ENCODE data around the gene KIAA0232. TPM values are rescaled to one million over a fixed set of nuclear protein-coding genes. Genes with fewer than 3 reads are reported as not detected.
A peak's percentile ranks its signal among the peaks of the same experiment; 100 is the strongest.

Gene KIAA0232
- total and polyA plus RNA-seq, 9 of the 15 experiments (the other 6 are each of a cell fraction or from before 2014, with no cell fraction given) = 3.5 to 17.4 (median 13.0) TPM

DNA sequence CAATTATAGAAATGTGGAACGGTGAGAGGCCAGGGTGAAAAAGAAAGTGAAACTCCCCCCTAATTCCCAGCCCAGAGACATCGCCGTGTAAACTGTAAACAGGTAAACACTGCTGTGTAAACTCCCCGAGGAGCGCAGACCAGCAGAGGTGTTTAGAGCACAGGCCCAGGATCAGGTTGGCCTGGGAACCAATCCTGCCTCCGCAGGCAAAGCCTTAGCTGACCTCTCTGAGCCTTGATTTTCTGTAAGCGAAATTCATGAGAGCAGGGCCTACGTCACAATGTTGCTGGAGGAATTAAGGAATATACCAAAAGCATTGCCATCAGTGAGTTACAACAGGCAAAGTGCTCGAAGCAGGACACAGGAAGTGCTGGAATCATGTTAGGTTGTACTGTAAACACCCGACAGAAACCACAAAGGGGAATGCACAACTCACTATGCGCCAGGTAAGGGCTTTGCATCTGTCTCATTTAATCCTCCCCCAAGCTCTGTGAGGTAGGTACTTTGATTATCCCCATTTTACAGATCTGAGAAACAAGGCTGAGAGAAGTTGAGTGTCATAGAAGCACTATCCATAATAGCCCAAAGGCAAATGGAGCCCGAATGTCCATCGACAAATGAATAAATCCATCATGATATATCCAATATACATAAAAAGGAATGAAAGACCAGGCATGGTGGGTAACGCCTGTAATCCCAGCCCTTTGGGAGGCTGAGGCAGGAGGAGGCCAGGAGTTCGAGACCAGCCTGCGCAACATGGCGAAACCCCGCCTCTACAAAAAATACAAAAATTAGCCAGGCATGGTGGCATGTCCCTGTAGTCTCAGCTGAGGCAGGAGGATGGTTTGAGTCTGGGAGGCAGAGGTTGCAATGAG lies 30.7 kb upstream of the KIAA0232 start (continued):
- TF ChIP-seq, protein P1, sequence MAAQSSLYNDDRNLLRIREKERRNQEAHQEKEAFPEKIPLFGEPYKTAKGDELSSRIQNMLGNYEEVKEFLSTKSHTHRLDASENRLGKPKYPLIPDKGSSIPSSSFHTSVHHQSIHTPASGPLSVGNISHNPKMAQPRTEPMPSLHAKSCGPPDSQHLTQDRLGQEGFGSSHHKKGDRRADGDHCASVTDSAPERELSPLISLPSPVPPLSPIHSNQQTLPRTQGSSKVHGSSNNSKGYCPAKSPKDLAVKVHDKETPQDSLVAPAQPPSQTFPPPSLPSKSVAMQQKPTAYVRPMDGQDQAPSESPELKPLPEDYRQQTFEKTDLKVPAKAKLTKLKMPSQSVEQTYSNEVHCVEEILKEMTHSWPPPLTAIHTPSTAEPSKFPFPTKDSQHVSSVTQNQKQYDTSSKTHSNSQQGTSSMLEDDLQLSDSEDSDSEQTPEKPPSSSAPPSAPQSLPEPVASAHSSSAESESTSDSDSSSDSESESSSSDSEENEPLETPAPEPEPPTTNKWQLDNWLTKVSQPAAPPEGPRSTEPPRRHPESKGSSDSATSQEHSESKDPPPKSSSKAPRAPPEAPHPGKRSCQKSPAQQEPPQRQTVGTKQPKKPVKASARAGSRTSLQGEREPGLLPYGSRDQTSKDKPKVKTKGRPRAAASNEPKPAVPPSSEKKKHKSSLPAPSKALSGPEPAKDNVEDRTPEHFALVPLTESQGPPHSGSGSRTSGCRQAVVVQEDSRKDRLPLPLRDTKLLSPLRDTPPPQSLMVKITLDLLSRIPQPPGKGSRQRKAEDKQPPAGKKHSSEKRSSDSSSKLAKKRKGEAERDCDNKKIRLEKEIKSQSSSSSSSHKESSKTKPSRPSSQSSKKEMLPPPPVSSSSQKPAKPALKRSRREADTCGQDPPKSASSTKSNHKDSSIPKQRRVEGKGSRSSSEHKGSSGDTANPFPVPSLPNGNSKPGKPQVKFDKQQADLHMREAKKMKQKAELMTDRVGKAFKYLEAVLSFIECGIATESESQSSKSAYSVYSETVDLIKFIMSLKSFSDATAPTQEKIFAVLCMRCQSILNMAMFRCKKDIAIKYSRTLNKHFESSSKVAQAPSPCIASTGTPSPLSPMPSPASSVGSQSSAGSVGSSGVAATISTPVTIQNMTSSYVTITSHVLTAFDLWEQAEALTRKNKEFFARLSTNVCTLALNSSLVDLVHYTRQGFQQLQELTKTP (IDR thresholded peaks at IDR 0.05; ENCODE audit: low read depth in 1 of 2, partially characterized antibody in 2 of 2) = no peak
- TF ChIP-seq ETV6 (IDR thresholded peaks at IDR 0.05; ENCODE audit: borderline replicate concordance in 1 of 2, low read depth in 2 of 2, low read length in 1 of 2) (no peak), ETV6 (CRISPR knock-in tag; IDR thresholded peaks at IDR 0.05; ENCODE audit: borderline replicate concordance) (no peak), FOXJ2 (tag; IDR thresholded peaks at IDR 0.05) (0 out of 2 replicates have a peak, but pooled peaks have one; percentile 29), MECOM (CRISPR knock-in tag; IDR thresholded peaks at IDR 0.05) (peak; percentile 9; the same call in 1 of the 2 replicates), ZBTB17 (CRISPR knock-in tag; IDR thresholded peaks at IDR 0.05) (no peak), ZNF197 (CRISPR knock-in tag; IDR thresholded peaks at IDR 0.05; ENCODE audit: low read depth) (0 out of 2 replicates have a peak, but pooled peaks have one; percentile 21), PHF20 (IDR thresholded peaks at IDR 0.05; ENCODE audit: partially characterized antibody) (peak; percentile 12), PURB (CRISPR knock-in tag; IDR thresholded peaks at IDR 0.05; ENCODE audit: low read depth) (no peak)
- TF ChIP-seq, protein P2, sequence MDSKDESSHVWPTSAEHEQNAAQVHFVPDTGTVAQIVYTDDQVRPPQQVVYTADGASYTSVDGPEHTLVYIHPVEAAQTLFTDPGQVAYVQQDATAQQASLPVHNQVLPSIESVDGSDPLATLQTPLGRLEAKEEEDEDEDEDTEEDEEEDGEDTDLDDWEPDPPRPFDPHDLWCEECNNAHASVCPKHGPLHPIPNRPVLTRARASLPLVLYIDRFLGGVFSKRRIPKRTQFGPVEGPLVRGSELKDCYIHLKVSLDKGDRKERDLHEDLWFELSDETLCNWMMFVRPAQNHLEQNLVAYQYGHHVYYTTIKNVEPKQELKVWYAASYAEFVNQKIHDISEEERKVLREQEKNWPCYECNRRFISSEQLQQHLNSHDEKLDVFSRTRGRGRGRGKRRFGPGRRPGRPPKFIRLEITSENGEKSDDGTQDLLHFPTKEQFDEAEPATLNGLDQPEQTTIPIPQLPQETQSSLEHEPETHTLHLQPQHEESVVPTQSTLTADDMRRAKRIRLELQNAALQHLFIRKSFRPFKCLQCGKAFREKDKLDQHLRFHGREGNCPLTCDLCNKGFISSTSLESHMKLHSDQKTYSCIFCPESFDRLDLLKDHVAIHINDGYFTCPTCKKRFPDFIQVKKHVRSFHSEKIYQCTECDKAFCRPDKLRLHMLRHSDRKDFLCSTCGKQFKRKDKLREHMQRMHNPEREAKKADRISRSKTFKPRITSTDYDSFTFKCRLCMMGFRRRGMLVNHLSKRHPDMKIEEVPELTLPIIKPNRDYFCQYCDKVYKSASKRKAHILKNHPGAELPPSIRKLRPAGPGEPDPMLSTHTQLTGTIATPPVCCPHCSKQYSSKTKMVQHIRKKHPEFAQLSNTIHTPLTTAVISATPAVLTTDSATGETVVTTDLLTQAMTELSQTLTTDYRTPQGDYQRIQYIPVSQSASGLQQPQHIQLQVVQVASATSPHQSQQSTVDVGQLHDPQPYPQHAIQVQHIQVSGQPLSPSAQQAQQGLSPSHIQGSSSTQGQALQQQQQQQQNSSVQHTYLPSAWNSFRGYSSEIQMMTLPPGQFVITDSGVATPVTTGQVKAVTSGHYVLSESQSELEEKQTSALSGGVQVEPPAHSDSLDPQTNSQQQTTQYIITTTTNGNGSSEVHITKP (IDR thresholded peaks at IDR 0.05; ENCODE audit: partially characterized antibody) = peak; percentile 61

Data from K562 (cell line).